HS-27A (cell line): ENCODE measurements around the gene HVCN1.
"Not testable (repeated sequence)": the region's sequence is repeated elsewhere in the genome, so short reads cannot be mapped to it uniquely, and the experiment has no call there.

ENCODE experiments used
- DNase-seq: peaks from one replicate; pipeline ENCODE4 v3.0.0-alpha.2; 2012; ENCODE audit warnings: low read depth, missing footprints

The HVCN1 gene

DNA sequence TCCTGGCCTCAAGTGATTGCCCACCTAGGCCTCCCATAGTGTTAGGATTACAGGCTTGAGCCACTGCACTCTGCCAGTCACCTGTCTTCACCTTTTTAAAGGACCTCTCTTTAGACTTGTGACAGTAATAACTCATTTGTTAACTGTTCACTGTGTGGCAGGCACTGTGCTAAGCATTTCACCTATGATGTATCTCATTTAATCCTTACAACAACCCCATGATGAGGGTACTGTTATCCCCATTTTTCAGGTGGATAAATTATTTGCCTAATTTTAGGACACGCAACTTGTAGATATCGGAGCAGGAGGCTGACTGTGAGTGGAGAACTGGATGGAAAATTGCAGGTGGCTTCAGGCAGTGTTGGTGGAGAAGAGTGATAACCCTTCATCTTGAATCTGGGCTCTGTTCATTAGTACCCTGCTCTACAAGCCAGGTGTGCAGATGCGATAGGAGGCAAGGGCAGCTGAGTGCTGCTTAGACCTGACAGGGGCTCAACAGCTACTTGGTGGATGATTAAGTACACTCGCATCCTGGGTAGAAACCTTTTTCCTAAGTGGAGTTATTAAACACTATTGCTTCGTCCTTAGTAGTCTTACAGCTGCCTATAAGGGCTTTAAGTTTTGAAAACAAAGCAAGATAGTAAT, 72.3 kb downstream of the HVCN1 start:
- DNase-seq, result no peak

DNA sequence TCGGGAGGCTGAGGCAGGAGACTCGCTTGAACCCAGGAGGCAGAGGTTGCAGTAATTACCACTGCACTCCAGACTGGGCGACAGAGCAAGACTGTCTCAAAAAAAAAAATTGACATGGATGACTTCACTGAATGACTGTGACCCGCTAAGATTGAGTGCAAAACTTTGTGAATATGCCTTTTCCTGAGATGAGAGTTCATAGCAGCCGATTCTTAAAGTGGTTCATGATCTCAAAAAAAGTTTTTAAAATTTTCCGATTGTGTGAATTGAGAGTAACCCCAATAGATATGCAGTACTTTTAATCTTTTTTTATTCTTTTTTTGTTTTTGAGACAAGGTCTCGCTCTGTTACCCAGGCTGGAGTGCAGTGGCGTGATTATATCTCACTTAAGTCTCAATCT, 73.7 kb downstream of the HVCN1 start:
- DNase-seq, result no peak

DNA sequence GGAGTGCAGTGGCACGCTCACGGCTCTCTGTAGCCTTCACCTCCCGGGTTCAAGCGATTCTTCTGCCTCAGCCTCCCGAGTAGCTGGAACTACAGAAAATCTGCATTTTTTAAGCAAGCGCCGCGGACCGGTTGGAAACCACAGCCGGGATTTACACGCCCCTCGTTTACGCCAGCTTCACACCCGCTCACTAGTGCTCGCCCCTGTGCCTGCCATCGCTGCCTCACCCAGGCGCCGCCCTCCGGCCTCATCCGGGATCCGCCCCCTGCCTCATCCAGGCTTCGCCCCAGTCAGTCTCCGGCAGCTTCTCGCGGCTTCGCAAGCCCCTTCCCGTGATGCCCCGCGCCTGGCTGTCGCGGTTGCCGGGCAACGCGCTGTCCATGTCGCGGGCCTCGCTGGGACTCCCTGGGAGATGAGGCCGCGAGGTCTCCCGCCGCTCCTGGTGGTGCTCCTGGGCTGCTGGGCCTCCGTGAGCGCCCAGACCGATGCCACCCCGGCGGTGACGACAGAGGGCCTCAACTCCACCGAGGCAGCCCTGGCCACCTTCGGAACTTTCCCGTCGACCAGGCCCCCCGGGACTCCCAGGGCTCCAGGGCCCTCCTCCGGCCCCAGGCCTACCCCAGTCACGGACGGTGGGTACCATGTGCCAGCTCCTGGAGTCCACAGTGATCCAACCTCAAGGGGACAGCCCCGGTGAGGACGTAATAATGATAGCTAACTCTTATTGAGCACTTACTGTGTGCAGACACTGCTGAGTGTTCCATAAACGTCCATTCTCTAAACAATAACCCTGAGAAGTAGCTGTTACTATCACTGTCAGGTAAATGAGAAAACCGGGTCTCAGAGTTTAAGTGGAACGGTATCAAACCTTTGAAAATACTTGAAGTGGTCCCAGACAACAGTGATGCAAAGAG, 74.9 kb downstream of the HVCN1 start, which contains the start of gene TCTN1:
Gene TCTN1 (plus strand): TSS at position 359 of the 914 bp plus-strand sequence. CDS start 54 bp downstream, at position 413.
- peak; percentile 76 for DNase-seq

DNA sequence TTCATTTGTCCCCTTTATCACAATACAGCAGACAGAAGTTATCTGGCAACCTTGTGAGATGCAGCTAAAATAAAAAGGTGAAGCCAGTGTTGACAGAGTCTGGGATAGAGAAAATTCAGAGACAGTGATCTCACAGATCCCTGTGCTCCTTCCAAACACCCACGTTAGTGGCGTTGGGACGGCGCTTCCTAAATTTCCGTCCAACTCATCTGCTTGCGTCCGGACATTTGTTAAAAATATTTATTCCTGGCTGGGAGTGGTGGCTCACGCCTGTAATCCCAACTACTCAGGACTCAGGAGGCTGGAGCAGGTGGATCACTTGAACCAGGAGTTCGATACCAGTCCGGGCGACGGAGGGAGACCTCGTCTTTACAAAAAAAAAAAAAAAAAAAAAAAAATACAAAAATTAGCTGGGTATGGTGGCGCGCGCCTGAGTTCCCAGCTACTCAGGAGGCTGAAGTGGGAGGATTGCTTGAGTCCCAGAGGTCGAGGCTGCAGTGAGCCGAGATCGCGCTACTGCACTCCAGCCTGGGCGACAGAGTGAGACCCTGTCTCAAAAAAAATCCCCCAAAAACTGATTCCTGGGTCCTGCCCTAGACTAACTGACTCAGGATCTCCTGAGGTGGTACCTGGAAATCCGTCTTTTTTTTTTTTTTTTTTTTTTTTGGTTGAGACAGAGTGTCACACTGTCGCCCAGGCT, 75.7 kb downstream of the HVCN1 start:
- DNase-seq, result no peak

DNA sequence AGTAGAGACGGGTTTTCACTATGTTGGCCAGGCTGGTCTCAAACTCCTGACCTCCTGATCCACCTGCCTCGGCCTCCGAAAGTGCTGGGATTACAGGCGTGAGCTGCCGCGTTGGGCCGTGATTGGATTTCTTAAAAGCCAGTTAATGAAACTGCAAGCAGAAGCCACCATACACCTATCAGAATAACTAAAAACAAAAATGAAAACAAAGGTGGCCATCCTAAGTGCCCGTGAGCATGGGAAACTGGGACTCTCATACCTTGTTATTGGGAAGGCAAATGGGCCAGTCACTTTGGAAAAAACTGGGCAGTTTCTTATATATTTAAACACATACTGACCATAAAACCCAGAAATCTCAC, 82.7 kb downstream of the HVCN1 start:
- DNase-seq, result no peak

DNA sequence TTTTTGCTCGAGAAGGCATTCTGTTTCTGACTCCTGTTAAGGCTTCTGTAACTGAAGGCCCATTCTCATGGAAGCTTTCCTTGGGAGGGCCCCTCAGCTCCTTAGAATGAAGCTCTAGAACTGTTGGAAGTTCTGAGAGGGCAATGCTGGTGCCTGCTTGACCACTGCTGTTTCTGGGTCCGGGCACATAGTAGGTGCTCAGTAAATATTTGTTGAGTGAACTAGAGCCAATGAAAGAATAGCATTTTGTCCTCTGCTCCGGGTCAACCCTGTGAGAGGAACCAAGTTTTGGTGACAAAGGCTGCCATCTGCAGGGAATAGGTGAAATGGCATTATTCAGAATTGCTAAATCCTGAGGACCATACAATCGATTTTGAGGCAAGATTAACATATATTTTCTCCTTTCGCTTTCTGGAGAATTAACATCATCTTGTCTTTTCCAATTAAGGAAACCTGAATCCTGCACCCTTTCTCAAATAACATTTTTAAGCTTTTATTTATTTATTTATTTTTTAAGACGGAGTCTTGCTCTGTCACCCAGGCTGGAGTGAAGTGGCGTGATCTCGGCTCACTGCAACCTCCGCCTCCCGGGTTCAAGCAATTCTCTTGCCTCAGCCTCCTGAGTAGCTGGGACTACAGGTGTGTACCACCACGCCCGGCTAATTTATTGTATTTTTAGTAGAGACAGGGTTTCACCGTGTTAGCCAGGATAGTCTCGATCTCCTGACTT, 86.7 kb downstream of the HVCN1 start:
- not testable (repeated sequence) for DNase-seq

DNA sequence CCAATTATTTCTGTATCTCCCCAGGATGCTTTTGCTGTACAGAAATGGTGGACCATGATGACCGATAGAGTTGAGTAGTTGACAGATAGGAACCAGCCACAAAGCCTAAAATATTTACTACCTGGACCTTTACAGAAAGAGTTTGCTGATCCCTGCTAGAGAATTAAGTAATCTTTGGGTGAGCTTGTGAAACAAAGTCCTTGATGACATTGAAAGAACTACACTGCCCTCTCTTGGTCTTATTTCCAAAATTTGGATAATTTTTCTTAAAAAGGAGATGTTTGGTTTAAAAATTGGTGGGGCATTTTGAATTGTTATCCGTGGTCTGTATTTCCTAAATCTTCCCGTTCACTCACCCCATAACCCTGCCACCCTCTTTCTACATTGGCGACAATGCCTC, 88.7 kb downstream of the HVCN1 start:
- DNase-seq, result no peak

DNA sequence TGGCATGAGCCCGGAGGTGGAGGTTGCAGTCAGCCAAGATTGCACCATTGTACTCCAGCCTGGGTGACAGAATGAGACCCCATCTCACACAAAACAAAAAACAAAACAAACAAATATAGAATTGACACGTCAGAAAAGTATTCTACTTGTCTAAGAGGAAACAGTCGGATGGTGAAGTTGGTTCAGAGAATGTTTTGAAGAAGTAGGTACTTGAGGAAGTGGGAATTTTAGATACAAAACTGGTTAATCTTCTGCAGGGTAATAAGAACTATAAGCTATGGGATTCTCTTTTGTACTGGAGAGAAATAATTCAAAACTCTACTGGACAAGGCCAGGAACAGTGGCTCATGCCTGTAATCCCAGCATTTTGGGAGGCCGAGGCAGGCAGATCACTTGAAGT, 89.6 kb downstream of the HVCN1 start:
- no peak for DNase-seq
